Measurements from ENCODE around the gene FREM2. TPM values are rescaled to one million over a fixed set of nuclear protein-coding genes. Genes with fewer than 3 reads are reported as not detected.

Gene FREM2
- total and polyA plus RNA-seq, 2 experiments from 2014 or later, result 2.4 to 29.8 TPM

DNA sequence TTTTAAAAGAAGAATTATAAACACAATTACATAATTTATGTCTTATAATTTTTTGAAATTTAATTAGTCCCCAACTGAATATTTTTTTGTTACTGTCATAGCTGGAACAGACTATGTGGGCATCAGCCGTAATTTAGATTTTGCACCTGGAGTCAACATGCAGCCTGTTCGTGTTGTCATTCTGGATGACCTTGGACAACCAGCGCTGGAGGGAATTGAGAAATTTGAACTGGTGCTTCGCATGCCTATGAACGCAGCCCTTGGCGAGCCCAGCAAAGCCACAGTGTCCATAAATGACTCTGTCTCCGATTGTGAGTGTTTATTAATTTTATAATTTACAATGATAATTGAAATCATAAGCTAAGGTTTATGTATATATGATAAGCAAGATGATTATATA lies 161.5 kb downstream of the FREM2 start:
- no peaks in the 10 kb centered on the region for H3K4me1 ChIP-seq (ENCODE audit: insufficient read depth)
- TF ChIP-seq CTCF (conservative IDR thresholded peaks at IDR 0.05; ENCODE audit: low read depth in 2 of 2) (no peak), EZH2 (IDR thresholded peaks at IDR 0.05; ENCODE audit: low read depth, unreplicated experiment) (no peak), ZNF331 (CRISPR knock-in tag; IDR thresholded peaks at IDR 0.05; ENCODE audit: low read depth) (no peak), ZNF462 (CRISPR knock-in tag; IDR thresholded peaks at IDR 0.05) (no peak), CREB1 (CRISPR knock-in tag; IDR thresholded peaks at IDR 0.05; ENCODE audit: low read depth) (no peak), ETS1 (IDR thresholded peaks at IDR 0.05) (no peak), STAT1 (IDR thresholded peaks at IDR 0.05; ENCODE audit: unreplicated experiment) (no peak), JUNB (IDR thresholded peaks at IDR 0.05; ENCODE audit: unreplicated experiment) (no peak), EZH2phosphoT487 (IDR thresholded peaks at IDR 0.05; ENCODE audit: unreplicated experiment) (no peak), ZNF114 (CRISPR knock-in tag; IDR thresholded peaks at IDR 0.05) (no peak), NANOG (IDR thresholded peaks at IDR 0.05; ENCODE audit: borderline replicate concordance) (no peak), POLR2AphosphoS5 (IDR thresholded peaks at IDR 0.05; ENCODE audit: low read depth) (no peak)
- TF ChIP-seq, protein P1, sequence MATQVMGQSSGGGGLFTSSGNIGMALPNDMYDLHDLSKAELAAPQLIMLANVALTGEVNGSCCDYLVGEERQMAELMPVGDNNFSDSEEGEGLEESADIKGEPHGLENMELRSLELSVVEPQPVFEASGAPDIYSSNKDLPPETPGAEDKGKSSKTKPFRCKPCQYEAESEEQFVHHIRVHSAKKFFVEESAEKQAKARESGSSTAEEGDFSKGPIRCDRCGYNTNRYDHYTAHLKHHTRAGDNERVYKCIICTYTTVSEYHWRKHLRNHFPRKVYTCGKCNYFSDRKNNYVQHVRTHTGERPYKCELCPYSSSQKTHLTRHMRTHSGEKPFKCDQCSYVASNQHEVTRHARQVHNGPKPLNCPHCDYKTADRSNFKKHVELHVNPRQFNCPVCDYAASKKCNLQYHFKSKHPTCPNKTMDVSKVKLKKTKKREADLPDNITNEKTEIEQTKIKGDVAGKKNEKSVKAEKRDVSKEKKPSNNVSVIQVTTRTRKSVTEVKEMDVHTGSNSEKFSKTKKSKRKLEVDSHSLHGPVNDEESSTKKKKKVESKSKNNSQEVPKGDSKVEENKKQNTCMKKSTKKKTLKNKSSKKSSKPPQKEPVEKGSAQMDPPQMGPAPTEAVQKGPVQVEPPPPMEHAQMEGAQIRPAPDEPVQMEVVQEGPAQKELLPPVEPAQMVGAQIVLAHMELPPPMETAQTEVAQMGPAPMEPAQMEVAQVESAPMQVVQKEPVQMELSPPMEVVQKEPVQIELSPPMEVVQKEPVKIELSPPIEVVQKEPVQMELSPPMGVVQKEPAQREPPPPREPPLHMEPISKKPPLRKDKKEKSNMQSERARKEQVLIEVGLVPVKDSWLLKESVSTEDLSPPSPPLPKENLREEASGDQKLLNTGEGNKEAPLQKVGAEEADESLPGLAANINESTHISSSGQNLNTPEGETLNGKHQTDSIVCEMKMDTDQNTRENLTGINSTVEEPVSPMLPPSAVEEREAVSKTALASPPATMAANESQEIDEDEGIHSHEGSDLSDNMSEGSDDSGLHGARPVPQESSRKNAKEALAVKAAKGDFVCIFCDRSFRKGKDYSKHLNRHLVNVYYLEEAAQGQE (IDR thresholded peaks at IDR 0.05; ENCODE audit: unreplicated experiment), result no peak
- Mint-ChIP-seq H3K4me1 (peaks cover 9% of the 10 kb centered on the region), H3K4me3 (no peak overlapping the region), H3K27ac (no peak overlapping the region), H3K36me3 (ENCODE audit: low read depth) (peaks cover 14% of the 10 kb centered on the region; the same call in 2 of the 3 replicates), H3K9me3 (no peaks in the 10 kb centered on the region), H3K27me3 (ENCODE audit: insufficient read depth, low read depth, poor library complexity) (no peaks in the 10 kb centered on the region)
- H4K20me1 ChIP-seq (replicated peaks; ENCODE audit: insufficient read depth), result no peaks in the 10 kb centered on the region
- no peaks in the 10 kb centered on the region; the same call in 1 of the 2 replicates for H3K36me3 ChIP-seq (ENCODE audit: insufficient read depth)
- no peak overlapping the region for H2AFZ ChIP-seq
- ATAC-seq (no peak), DNase-seq (ENCODE audit: low spot score) (no peak)
- no peak overlapping the region for H3K4me3 ChIP-seq
- no peak overlapping the region for H3K27ac ChIP-seq (ENCODE audit: low read depth)
- H3K9me2 ChIP-seq (ENCODE audit: insufficient read depth), result no peaks in the 10 kb centered on the region
- no peak overlapping the region for H3K4me2 ChIP-seq
- no peaks in the 10 kb centered on the region for H3K27me3 ChIP-seq (ENCODE audit: insufficient read depth)
- H3K79me2 ChIP-seq (replicated peaks; ENCODE audit: insufficient read depth), result no peaks in the 10 kb centered on the region
- no peaks in the 10 kb centered on the region for H3F3A ChIP-seq (replicated peaks; ENCODE audit: low read depth)

Data from GM23338 (cell line).